Breast epithelium (tissue), 4 donors: Measurements from ENCODE around the gene ATXN1. TPM values are rescaled to one million over a fixed set of nuclear protein-coding genes. Genes with fewer than 3 reads are reported as not detected.

Experiments used
- DNase-seq, 2 donors: peaks; one replicate each; pipeline ENCODE4 v3.0.0-alpha.2; 2019; ENCODE audit warnings: low spot score in 2 of 2
- H3K27ac ChIP-seq, 2 donors: fragments of 200-600 bp; sonication (generic) in 1 of 2; one replicate each; pipeline ENCODE4 v1.5.1; 2016 to 2019; ENCODE audit warnings: mild to moderate bottlenecking in 1 of 2
- H3K27me3 ChIP-seq, 2 donors: fragments of 200-600 bp; sonication (generic) in 1 of 2; one replicate each; pipeline versions ENCODE4 v1.5.1 to v1.6.0; 2017 to 2019; ENCODE audit warnings: control low read depth in 1 of 2, mild to moderate bottlenecking in 1 of 2
- H3K36me3 ChIP-seq: fragments of 200-600 bp; one replicate; pipeline ENCODE4 v1.5.1; 2019
- H3K4me1 ChIP-seq, 2 donors: fragments of 200-600 bp; sonication (generic); one replicate each; pipeline ENCODE4 v1.5.1; 2016 to 2019; ENCODE audit warnings: control low read depth in 1 of 2
- H3K4me3 ChIP-seq, 3 donors: fragments of 200-600 bp; sonication (generic); 1 replicate in 2 of 3; 2 replicates in 1 of 3; pipeline ENCODE4 v1.5.1; 2016 to 2019; ENCODE audit warnings: mild to moderate bottlenecking in 3 of 3, moderate library complexity in 2 of 3
- H3K9me3 ChIP-seq, 2 donors: fragments of 200-600 bp; sonication (generic) in 1 of 2; one replicate each; pipeline ENCODE4 v1.5.1; 2016 to 2019; ENCODE audit warnings: control low read depth in 1 of 2
- POLR2A ChIP-seq: fragments of 450-650 bp; IDR thresholded peaks from one replicate; pipeline ENCODE4 v1.6.1; 2016; ENCODE audit warnings: antibody characterized with exemption, mild to moderate bottlenecking, moderate library complexity
- POLR2AphosphoS5 ChIP-seq, 3 donors: sonication (generic); formaldehyde crosslinking; IDR thresholded peaks; one replicate each; pipeline ENCODE4 v1.6.1; 2017; ENCODE audit warnings: antibody characterized with exemption in 3 of 3
- intact Hi-C: fragments of 100-400 bp; cut with DNase I; formaldehyde crosslinking; loops from one replicate; pipeline ENCODE4 v1.15.1; 2023; ENCODE audit warnings: low total_unique reads
- total RNA-seq, 3 donors: library from RNA; depleted of rRNA; stranded (reverse); fragments of >200 nt; gene quantifications; one replicate each; pipeline ENCODE4 v1.1.0, GENCODE V29; 2016
- TF ChIP-seq, protein P1 (sequence below), 3 donors: fragments of 450-650 bp; IDR thresholded peaks; one replicate each; pipeline ENCODE4 v1.5.1; 2016 to 2017; ENCODE audit warnings: antibody characterized with exemption in 3 of 3, mild to moderate bottlenecking in 3 of 3, moderate library complexity in 3 of 3

ATXN1 gene
- total RNA-seq, 3 donors from 2014 or later = 26.7 to 63.2 (median 37.4) TPM

DNA sequence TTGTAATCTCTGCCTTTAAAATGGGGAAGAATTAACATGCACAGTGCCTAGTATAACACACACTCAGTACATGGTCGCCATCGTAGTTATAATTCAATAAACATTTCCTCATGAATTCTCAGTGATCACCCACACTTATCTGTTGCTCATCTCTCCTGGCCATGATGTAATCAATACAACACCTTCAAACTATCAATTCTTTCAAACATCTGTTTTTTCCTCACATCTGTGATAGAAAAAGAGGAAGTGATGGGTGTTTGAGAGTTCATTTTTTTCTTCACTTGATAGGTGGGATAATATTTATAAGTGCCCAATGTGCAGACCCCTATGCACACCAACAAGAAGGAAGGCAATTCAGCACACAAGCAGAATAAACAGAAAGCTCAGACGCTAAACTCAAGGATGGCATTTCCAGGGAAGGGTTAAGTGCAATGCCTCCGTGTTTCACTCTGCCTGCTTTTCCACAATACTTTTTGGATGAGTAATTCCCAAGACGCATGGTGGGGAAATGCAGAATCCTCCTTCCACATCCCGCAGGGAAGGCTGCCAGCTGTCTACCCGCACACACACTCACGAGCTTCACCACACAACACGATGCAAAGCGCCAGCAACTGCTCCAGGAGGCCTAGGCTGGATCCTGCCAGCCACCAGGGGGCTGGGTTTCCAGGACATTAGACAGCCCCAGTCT lies 422.5 kb downstream of the ATXN1 start:
- Histone ChIP-seq H3K9me3 (no peaks in the 10 kb centered on the region), H3K27me3 (no peaks in the 10 kb centered on the region), H3K36me3 (no peaks in the 10 kb centered on the region), H3K4me3 (no peak overlapping the region), H3K27ac (peak overlapping the region; percentile 21 to 26), H3K4me1 (peaks cover 4 to 14% of the 10 kb centered on the region in 2 donors)
- TF ChIP-seq, protein P1, sequence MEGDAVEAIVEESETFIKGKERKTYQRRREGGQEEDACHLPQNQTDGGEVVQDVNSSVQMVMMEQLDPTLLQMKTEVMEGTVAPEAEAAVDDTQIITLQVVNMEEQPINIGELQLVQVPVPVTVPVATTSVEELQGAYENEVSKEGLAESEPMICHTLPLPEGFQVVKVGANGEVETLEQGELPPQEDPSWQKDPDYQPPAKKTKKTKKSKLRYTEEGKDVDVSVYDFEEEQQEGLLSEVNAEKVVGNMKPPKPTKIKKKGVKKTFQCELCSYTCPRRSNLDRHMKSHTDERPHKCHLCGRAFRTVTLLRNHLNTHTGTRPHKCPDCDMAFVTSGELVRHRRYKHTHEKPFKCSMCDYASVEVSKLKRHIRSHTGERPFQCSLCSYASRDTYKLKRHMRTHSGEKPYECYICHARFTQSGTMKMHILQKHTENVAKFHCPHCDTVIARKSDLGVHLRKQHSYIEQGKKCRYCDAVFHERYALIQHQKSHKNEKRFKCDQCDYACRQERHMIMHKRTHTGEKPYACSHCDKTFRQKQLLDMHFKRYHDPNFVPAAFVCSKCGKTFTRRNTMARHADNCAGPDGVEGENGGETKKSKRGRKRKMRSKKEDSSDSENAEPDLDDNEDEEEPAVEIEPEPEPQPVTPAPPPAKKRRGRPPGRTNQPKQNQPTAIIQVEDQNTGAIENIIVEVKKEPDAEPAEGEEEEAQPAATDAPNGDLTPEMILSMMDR (IDR thresholded peaks at IDR 0.05) = peak in 2 of 3 donors; percentile 26 to 35
- TF ChIP-seq POLR2A (no peak), POLR2AphosphoS5 (IDR thresholded peaks at IDR 0.05) (peak in 2 of 3 donors; percentile 26 to 62)
- intact Hi-C loops = no loop called here
- peak in 1 of 2 donors; percentile 56 for DNase-seq

DNA sequence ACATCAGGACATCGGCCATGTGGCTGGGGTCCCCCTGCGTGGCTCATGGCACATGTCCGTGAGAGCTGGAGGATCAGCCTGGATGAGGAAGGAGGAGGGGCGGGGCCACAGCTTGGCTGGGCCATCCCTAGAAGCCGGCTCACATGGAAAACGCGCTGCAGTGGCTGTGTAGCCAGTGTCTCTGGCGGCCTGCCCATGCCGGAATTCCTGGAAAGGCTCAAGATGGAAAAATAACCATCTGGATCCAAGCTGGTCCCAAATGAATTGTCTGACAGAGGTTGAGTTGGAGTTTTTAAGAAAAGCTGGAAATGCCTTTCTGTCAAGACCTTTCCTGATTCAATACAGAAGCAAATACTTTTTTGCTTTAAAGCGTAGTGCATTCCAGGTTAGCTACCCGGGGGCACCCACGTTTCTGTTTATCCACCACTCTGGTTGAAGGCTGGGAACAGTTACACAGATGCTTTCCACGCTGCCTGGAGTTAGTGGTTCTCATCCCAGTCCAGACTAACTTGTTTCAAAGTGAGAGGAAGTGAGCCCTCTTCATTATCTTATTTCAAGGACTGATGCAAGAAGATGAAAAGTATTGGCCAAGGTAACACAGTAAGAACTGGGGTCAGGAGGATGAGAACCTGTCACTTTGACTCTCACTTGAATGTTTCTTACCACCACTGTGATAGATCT lies 423.8 kb downstream of the ATXN1 start:
- peak; percentile 60 to 85 (median 67) for TF ChIP-seq POLR2AphosphoS5 (IDR thresholded peaks at IDR 0.05)
- TF ChIP-seq, protein P1 (IDR thresholded peaks at IDR 0.05) = no peak
- Histone ChIP-seq H3K9me3 (no peaks in the 10 kb centered on the region), H3K4me1 (peaks cover 4 to 15% of the 10 kb centered on the region in 2 donors), H3K27me3 (no peaks in the 10 kb centered on the region), H3K36me3 (no peaks in the 10 kb centered on the region), H3K4me3 (no peak overlapping the region), H3K27ac (peak overlapping the region; percentile 13 to 45)
- DNase-seq = peak; percentile 79 to 80
- intact Hi-C loops = loop anchor here (2.0 kb wide), 1 partner anchor 431 kb away; no protein-coding TSS in a partner anchor

DNA sequence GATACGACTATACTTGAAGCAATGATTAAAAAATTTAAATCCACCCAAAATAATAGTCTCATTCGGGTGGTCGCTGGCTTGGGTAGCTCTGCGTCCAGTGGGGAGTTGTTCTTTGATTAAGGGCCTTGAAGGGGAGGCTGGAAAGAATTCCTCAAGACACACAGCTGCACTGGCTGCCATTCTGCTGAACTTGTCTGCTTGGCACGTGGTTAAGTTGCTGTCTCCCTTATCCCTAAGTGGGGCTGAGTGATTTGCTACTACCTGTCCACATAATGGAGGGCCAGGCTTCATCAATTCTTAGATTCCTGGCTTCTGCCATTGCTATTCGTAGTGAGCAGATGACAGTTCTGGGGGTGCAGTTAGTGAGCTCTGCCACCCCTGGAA lies 424.4 kb downstream of the ATXN1 start:
- H3K27me3 ChIP-seq = no peaks in the 10 kb centered on the region
- H3K9me3 ChIP-seq = no peaks in the 10 kb centered on the region
- H3K4me1 ChIP-seq = peaks cover 4 to 20% of the 10 kb centered on the region in 2 donors
- intact Hi-C loops = loop anchor here (2.0 kb wide), 1 partner anchor 432 kb away; no protein-coding TSS in a partner anchor
- DNase-seq = no peak
- TF ChIP-seq, protein P1 (IDR thresholded peaks at IDR 0.05) = no peak
- TF ChIP-seq POLR2A (no peak), POLR2AphosphoS5 (IDR thresholded peaks at IDR 0.05) (no peak)
- H3K36me3 ChIP-seq = no peaks in the 10 kb centered on the region
- H3K27ac ChIP-seq = peak overlapping the region; percentile 13 to 45
- no peak overlapping the region for H3K4me3 ChIP-seq

DNA sequence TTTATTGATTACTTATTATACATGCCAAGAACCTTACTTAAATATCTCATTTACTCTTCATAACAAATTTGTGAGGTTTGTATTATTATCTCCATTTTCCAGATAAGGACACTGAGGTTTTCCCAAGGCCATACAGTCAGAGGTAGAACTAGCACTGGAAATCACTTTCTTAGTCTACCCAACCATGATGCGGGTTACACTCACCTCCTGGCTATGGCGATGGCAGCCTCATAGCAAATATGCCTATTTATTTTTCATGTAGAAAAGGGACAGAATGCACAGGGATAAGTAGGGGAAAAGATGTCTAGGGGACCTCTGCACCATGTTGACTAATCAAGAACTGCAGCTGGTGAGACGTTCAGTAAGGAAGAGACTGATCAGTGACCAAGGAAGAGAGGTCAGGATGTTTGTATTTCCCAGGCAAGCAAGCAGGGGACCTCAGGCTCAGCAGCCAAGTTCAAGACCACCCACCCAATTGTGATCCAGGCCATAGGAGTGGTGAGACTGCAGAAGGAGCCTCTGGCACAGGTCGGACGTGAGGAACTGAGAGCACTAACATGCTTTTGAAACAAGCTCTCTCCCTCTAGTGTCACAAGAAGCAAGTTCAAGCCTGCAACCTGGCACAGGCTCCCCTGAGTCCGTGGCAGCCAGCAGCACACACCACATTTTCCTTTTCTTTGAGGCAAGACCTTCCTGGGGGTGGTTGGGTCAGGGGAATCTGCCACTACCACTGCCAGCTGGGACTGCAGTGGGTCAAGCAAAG lies 425.0 kb downstream of the ATXN1 start:
- no peaks in the 10 kb centered on the region for H3K36me3 ChIP-seq
- intact Hi-C loops = loop anchor here (2.0 kb wide), 1 partner anchor 433 kb away; no protein-coding TSS in a partner anchor
- no peaks in the 10 kb centered on the region for H3K27me3 ChIP-seq
- peaks cover 4 to 21% of the 10 kb centered on the region in 2 donors for H3K4me1 ChIP-seq
- H3K9me3 ChIP-seq = no peaks in the 10 kb centered on the region
- peak in 1 of 2 donors; percentile 58 for DNase-seq
- H3K27ac ChIP-seq = peak overlapping the region in 1 of 2 donors; percentile 6
- TF ChIP-seq, protein P1 (IDR thresholded peaks at IDR 0.05) = peak in 1 of 3 donors; percentile 26
- no peak for TF ChIP-seq POLR2A
- H3K4me3 ChIP-seq = no peak overlapping the region
